H7 (cell line): ENCODE data around the gene RBFOX1. TPM values are rescaled to one million over a fixed set of nuclear protein-coding genes. Genes with fewer than 3 reads are reported as not detected.

ENCODE experiments used
- DNase-seq: peaks from one replicate; pipeline ENCODE4 v3.0.0; 2012
- H3K27me3 ChIP-seq: 2 replicates; pipeline ENCODE4 v1.6.0; 2011; ENCODE audit warnings: mild to moderate bottlenecking, low read length; ENCODE audit not compliant: control insufficient read depth, insufficient read depth
- H3K36me3 ChIP-seq: replicated peaks from 2 replicates; pipeline ENCODE4 v1.5.1; 2011; ENCODE audit warnings: low read length; ENCODE audit not compliant: control insufficient read depth, insufficient read depth
- H3K4me3 ChIP-seq: 2 replicates; pipeline ENCODE4 v1.5.1; 2011; ENCODE audit warnings: low read depth, mild to moderate bottlenecking, control low read depth, low read length, moderate library complexity; ENCODE audit not compliant: insufficient read depth
- total RNA-seq: library from RNA; depleted of rRNA; stranded (reverse); fragments of >200 nt; shearing (Covaris generic); gene quantifications from 2 replicates; pipeline ENCODE4 v1.2.3, GENCODE V29; 2014

The RBFOX1 gene
- total RNA-seq, 1 experiment from 2014 or later = 0.14 TPM

GRCh38 chr16:7722761-7723160 is 390.1 kb downstream of the RBFOX1 start:
- Histone ChIP-seq H3K36me3 (no peaks in the 10 kb centered on the region), H3K27me3 (no peaks in the 10 kb centered on the region), H3K4me3 (no peak overlapping the region)
- no peak for DNase-seq

GRCh38 chr16:7731141-7731540 is 398.5 kb downstream of the RBFOX1 start:
- DNase-seq = no peak
- no peaks in the 10 kb centered on the region for H3K27me3 ChIP-seq
- no peak overlapping the region for H3K4me3 ChIP-seq
- no peaks in the 10 kb centered on the region for H3K36me3 ChIP-seq

GRCh38 chr16:7736138-7736665 is 403.6 kb downstream of the RBFOX1 start:
- no peak overlapping the region for H3K4me3 ChIP-seq
- no peak for DNase-seq
- no peaks in the 10 kb centered on the region for H3K36me3 ChIP-seq
- H3K27me3 ChIP-seq = no peaks in the 10 kb centered on the region

GRCh38 chr16:7742626-7743025 is 410.0 kb downstream of the RBFOX1 start:
- no peaks in the 10 kb centered on the region for H3K36me3 ChIP-seq
- no peak for DNase-seq
- no peak overlapping the region for H3K4me3 ChIP-seq
- H3K27me3 ChIP-seq = no peaks in the 10 kb centered on the region

- DNase-seq = no peak
- no peaks in the 10 kb centered on the region for H3K36me3 ChIP-seq
- H3K4me3 ChIP-seq = no peak overlapping the region
- H3K27me3 ChIP-seq = no peaks in the 10 kb centered on the region
Measured at GRCh38 chr16:7744546-7745264, 412.1 kb downstream of the RBFOX1 start.

- DNase-seq = no peak
- no peaks in the 10 kb centered on the region for H3K36me3 ChIP-seq
- H3K27me3 ChIP-seq = no peaks in the 10 kb centered on the region
- no peak overlapping the region for H3K4me3 ChIP-seq
Measured at GRCh38 chr16:7745276-7745675, 412.6 kb downstream of the RBFOX1 start.

GRCh38 chr16:7746941-7747340 is 414.3 kb downstream of the RBFOX1 start:
- Histone ChIP-seq H3K27me3 (no peaks in the 10 kb centered on the region), H3K4me3 (no peak overlapping the region), H3K36me3 (no peaks in the 10 kb centered on the region)
- no peak for DNase-seq

GRCh38 chr16:7748522-7748921 is 415.9 kb downstream of the RBFOX1 start:
- DNase-seq = no peak
- Histone ChIP-seq H3K27me3 (no peaks in the 10 kb centered on the region), H3K36me3 (no peaks in the 10 kb centered on the region), H3K4me3 (no peak overlapping the region)

GRCh38 chr16:7755347-7755882 is 422.8 kb downstream of the RBFOX1 start:
- no peak for DNase-seq
- H3K36me3 ChIP-seq = no peaks in the 10 kb centered on the region
- no peak overlapping the region for H3K4me3 ChIP-seq
- H3K27me3 ChIP-seq = no peaks in the 10 kb centered on the region
